ENCODE data around the gene FST.

GRCh38 chr5:53436480-53437191 is 43.8 kb upstream of the FST start:
- TF ChIP-seq CTCF (IDR thresholded peaks at IDR 0.05; ENCODE audit: low read length) (no peak), EZH2phosphoT487 (IDR thresholded peaks at IDR 0.05; ENCODE audit: low read length) (no peak)
